GM19043 (cell line): ENCODE data around the gene BAAT.
A peak's percentile ranks its signal among the peaks of the same experiment; 100 is the strongest.

Experiments
- ATAC-seq: cut with Tn5 transposase; IDR thresholded peaks from one replicate; pipeline ENCODE4 v1.9.1; 2021; ENCODE audit warnings: low read depth; ENCODE audit not compliant: unreplicated experiment

The BAAT gene

GRCh38 chr9:101326035-101326434 lies 58.8 kb downstream of the BAAT start:
- no peak for ATAC-seq

GRCh38 chr9:101325053-101325452 lies 59.8 kb downstream of the BAAT start:
- ATAC-seq: no peak

- no peak for ATAC-seq
These were observed 60.5 kb downstream of the BAAT start for GRCh38 chr9:101324245-101324804.

GRCh38 chr9:101323129-101323528 lies 61.7 kb downstream of the BAAT start:
- ATAC-seq: no peak

- ATAC-seq: no peak
These were observed 67.1 kb downstream of the BAAT start for GRCh38 chr9:101317735-101318134.

- ATAC-seq: no peak
These were observed 69.7 kb downstream of the BAAT start for GRCh38 chr9:101315112-101315450.

GRCh38 chr9:101312661-101313060 lies 72.1 kb downstream of the BAAT start:
- no peak for ATAC-seq

GRCh38 chr9:101311758-101312420 lies 72.9 kb downstream of the BAAT start:
- ATAC-seq: peak; percentile 94

- no peak for ATAC-seq
These were observed 73.6 kb downstream of the BAAT start for GRCh38 chr9:101311191-101311590.
